ENCODE measurements around the gene CCDC7. TPM values are rescaled to one million over a fixed set of nuclear protein-coding genes. Genes with fewer than 3 reads are reported as not detected.
"Not testable (repeated sequence)": the region's sequence is repeated elsewhere in the genome, so short reads cannot be mapped to it uniquely, and the experiment has no call there.

CCDC7 gene
- total RNA-seq, 4 donors from 2014 or later = 17.9 to 42.2 (median 27.3) TPM

DNA sequence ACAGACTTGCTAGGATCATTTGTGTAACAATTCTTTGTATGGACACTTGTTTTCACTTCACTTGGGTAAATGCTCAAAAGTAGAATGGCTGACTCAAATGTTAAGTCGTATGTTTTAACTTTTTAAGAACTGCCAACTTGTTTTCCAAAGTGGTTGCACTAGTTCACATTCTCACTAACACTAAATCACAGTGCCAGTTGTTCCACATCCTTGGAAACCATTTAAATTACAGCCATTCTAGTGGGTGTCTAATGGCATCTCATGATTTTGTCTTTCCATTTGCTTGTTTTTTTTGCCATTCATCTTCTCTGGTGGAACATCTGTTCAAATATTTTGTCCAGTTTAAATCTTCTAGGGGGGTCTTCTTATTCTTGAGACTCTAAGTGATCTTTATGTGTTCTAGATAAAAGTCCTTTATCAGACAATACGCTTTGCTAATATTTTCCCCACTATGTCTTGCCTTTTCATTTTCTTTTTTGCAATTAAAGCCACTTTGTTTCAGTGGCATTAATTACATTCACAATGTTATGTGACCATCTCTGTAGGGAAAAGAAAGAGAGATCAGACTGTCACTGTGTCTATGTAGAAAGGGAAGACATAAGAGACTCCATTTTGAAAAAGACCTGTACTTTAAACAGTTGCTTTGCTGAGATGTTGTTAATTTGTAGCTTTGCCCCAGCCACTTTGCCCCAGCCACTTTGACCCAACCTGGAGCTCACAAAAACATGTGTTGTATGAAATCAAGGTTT lies 448.1 kb downstream of the CCDC7 start:
- ATAC-seq (ENCODE audit: low FRiP score) = no peak
- TF ChIP-seq, protein P1, sequence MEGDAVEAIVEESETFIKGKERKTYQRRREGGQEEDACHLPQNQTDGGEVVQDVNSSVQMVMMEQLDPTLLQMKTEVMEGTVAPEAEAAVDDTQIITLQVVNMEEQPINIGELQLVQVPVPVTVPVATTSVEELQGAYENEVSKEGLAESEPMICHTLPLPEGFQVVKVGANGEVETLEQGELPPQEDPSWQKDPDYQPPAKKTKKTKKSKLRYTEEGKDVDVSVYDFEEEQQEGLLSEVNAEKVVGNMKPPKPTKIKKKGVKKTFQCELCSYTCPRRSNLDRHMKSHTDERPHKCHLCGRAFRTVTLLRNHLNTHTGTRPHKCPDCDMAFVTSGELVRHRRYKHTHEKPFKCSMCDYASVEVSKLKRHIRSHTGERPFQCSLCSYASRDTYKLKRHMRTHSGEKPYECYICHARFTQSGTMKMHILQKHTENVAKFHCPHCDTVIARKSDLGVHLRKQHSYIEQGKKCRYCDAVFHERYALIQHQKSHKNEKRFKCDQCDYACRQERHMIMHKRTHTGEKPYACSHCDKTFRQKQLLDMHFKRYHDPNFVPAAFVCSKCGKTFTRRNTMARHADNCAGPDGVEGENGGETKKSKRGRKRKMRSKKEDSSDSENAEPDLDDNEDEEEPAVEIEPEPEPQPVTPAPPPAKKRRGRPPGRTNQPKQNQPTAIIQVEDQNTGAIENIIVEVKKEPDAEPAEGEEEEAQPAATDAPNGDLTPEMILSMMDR (IDR thresholded peaks at IDR 0.05) = no peak
- DNase-seq (ENCODE audit: low spot score) = no peak

DNA sequence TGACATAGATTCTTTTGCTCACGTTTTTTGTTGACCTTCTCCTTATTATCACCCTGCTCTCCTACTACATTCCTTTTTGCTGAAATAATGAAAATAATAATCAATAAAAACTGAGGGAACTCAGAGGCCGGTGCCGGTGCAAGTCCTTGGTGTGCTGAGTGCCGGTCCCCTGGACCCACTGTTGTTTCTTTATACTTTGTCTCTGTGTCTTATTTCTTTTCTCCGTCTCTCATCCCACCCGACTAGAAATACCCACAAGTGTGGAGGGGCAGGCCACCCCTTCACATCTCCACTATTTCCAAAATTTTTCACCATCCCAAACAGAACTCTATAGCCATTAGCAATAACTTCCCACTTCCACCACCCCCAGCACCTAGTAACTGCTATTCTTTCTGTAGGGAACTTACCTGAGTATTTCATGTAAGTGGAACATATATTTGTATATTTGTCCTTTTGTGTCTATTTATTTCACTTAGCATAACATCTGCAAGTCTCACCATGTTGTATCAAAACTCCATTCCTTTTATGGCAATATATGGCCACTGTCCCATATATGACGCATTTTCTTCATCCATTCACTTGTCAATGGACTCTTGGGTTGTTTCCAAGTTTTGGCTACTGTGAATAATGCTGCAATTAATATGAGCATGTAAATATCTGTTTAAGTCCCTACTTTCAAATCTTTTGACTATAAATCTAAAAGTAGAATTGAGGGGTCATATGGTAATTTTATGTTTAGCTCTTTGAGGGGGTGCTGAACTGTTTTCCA lies 449.4 kb downstream of the CCDC7 start:
- DNase-seq (ENCODE audit: low spot score); ATAC-seq (ENCODE audit: low FRiP score): not testable (repeated sequence)

DNA sequence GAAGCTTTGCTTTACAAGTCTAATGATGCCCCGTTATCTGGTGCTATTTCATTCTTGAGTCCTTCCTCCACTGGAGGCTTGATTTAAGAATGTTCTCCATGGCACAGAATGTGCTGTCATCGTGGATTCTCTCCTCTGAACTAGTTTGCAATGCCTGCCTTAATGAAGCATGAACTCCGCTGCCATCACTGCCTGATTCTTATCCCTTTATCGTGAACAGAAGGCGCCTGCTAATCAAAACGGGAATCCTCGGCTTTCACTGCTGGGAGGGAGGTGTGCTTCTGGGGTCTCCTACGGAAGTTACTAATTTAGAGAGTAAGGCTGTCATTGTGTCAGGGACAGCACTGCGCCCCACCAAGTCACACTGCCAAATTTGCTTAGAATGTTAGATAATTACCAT lies 455.9 kb downstream of the CCDC7 start:
- ATAC-seq (ENCODE audit: low FRiP score) = no peak
- no peak for DNase-seq (ENCODE audit: low spot score)

DNA sequence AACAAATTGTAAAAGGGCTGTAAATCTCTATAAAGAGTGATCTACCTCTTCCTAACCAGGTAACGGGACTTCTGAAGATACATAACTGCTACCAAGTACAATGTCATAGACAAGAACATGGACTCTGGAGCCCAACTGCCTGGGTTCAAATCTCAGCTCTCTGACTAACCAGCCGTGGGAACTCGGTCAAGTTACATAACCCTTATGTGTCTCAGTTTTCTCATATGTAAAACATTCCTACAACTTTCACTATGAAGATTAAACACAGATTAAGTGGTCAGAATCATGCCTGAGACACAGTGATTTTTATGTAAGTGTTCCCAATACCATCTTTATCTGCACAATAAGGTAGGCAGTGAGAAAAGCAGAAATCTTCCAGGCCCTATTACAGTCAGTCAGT lies 459.5 kb downstream of the CCDC7 start:
- DNase-seq (ENCODE audit: low spot score) = no peak
- TF ChIP-seq, protein P1 (IDR thresholded peaks at IDR 0.05) = no peak
- no peak for ATAC-seq (ENCODE audit: low FRiP score)

More for the DNA sequence above, 455.9 kb downstream of the CCDC7 start:
- TF ChIP-seq, protein P1 (IDR thresholded peaks at IDR 0.05) = no peak

DNA sequence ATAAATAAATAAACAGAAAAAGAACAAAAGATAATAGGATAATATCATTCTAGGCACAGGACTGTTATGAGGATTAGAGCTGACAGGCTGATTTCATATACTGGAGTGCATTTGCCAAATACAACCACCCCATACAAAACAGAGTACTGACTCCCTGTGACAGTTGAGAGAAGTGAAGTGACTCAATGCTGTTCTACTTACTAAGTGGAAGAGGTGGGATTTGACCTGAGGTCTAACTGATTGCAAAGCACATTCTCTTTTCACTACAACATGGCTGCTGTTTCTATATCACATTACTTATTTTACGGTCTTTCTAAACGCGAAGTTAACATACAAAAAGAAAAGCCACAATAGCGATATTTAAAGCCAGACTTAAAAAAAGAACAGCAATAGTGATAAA lies 460.7 kb downstream of the CCDC7 start:
- ATAC-seq (ENCODE audit: low FRiP score) = no peak
- TF ChIP-seq, protein P1 (IDR thresholded peaks at IDR 0.05) = no peak

DNA sequence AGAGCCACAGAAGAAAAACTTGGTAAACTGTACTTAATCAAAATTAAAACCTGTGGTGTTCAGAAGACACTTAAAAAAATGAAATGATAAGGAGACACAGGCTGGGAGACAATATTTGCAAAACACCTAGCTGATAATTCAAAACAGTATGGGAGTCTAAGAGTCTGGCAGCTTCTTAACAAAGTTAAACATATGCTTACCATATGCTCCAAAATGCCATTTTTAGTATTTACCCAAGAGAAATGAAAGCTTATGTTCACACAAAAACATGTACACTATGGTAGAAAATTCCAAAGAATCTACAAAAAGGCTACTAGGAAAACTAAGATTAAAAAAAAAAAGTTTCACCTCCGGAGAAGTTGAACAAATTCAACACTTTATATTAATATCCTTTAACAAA lies 463.5 kb downstream of the CCDC7 start:
- DNase-seq (ENCODE audit: low spot score) (no peak), ATAC-seq (ENCODE audit: low FRiP score) (no peak)
- TF ChIP-seq, protein P1 (IDR thresholded peaks at IDR 0.05) = no peak

More for the DNA sequence above, 460.7 kb downstream of the CCDC7 start:
- no peak for DNase-seq (ENCODE audit: low spot score)

DNA sequence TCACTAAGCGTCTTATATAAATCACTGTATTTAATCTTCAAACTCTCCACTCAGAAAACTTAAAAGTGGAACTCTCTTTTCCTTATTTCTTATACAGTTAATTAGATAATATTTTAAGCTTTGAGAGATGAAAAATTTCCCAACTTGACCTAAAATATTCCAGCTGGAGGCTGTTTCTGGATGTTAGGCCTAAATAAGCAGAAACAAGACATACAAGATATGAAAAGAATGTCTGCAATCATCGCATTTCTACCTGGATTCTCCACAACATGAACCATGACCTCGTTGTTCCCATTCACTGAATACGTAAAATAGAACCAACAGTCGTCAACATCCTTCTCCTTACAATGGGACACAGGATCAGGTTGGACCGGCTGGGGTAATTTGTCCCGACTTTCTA lies 464.0 kb downstream of the CCDC7 start:
- not testable (repeated sequence) for ATAC-seq (ENCODE audit: low FRiP score); DNase-seq (ENCODE audit: low spot score)
